GM18517 (cell line): Measurements from ENCODE around the gene CYP26B1.

Source experiments
- ATAC-seq: cut with Tn5 transposase; IDR thresholded peaks from one replicate; pipeline ENCODE4 v1.9.1; 2021; ENCODE audit warnings: mild to moderate bottlenecking, moderate library complexity; ENCODE audit not compliant: unreplicated experiment

Gene CYP26B1

DNA sequence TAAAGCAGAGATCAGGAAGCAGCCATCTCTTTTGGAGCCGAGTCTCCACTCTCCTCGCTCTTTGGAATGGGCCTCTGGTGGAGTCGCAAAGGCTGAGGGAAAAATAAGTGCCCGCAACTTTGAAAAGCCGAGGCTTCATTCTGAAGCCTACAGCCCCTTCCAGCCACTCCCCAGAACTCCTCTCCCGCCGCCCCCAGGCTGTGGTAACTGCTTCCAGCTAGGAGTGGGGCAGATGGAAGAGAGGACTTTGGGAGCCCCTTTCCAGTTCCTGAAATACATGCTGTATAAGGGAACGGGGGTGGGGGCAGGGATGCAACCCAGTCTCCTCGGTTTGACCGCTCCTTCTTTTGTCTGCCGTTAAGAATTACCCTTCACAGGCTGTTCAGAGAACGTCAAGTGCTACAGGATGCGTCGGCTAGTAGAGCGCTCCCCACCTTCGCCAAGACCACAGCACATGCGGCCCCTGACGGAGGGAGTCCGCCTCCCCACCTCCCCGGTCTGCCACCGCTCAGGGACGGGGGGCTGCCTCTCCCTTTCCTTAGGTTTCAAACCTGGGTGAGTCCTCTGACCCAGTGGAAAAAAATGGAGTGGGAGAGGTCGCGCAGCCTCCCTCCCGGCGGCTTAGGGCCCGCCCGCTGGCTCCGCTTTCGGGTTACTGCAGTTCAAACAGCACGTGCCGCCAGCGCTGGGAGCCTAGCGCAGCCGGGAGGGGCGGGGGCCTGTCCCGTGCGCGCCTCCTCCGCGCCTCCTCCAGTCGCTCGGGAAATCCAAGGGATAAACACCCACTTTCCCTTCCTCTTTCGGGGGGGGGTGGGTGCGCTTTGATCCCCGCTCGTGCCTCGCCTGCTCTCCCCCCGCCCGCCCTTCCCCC lies 4.9 kb downstream of the CYP26B1 start:
- no peak for ATAC-seq

- ATAC-seq: no peak
These were observed 5.7 kb downstream of the CYP26B1 start for GRCh38 chr2:72141881-72142451.

DNA sequence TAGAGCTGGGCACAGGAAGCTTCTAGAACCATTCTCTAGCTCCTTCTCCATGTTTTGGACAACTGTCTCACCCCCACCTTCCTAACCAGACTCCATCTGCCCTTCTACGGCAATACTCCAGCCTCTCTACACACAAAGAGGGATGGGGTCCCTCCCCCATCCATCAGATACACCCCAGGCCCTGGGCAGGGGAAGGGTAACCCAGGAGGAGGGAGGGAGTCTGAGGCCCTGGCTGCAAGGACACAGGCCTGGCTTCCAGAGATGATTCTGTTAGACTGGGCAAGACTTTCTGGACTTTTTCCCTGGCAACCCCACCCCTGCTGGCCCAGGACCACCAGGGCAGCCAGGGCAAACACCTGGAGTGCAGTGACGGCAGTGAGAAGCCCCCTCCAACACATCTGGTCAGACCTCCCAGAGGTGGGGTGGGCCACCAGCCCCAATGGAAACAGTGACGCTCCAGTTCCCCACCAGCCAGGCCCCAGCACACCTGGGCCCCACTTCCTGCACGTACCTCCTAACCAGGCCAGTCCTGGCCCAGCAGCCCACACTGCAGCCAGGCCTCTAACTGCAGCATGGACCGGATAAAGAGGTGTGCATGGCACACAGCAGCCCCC lies 6.5 kb downstream of the CYP26B1 start:
- no peak for ATAC-seq

DNA sequence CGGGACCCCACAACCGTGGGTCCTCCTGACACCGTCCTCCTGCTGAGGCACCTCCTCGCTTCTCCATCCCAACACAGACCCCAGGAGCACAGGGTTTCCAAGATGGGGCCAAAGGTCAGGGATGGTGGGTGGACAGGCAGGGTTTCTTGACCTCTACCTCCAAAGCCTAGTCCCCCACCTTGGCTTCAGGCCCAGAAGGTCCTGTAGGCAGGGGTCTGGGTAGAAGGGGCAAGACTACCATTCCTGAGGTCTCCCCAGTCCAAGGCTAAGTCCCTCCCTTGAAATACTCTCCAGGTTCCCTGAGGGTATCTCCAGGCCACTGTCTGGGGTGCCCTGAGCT lies 7.1 kb downstream of the CYP26B1 start:
- no peak for ATAC-seq

DNA sequence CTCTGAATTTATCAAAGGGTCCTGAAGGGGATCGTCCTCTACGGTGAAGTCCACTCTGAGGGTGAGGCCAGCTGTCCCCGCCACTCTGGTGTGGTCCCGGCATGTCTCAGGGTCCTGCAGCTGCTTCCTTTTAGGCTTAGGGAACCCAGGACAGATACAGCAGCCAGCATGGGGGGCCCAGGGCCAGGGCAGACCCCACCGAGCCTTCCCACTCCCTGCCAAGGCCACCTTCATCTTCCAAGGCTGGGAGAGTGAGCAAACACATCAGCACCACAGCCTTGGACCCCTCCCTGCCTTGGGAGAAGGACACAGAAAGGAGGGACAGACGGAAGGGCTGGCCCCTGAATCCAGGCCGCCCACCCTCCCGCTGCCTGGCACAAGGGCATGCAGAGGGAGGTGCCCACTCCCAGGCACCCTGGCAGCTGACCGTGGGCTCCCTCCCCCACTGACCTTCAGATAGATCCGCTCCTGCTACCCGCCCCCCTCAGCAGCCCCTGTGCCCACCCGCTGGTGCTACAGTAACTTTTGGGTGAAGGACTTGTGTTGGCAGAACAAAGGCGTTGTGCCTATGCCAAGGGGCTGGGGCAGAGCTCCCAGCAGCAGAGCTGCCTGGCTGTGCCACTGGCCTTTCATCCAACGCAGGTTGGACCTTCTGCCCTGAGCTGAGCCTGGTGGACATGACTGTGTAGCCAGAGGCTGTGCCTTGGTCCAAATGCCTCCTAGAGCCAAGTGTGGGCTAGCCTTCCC lies 7.6 kb downstream of the CYP26B1 start:
- no peak for ATAC-seq

GRCh38 chr2:72139471-72139873 lies 8.2 kb downstream of the CYP26B1 start:
- no peak for ATAC-seq

DNA sequence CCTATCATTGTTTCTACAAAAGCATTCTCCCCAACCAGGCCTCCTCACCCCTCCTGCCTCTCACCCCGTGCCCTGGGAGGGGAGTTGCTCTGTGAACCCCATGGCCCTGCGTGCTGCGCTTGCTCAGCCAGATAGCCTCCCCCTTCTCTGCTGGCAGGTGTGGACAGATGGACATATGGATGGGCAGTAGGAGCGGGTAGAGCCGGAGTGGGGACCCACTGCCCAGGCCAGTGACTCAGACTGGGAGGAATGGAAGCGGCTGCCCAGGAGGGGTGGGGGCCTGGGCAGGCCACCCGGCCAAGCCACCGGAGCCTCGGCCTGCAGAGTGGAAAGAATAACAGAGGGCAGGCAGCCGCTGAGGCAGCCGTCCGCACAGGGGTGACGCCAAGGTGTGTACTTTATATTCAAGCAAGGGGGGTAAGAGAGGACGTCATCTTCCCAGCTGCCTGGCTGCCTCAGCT lies 8.7 kb downstream of the CYP26B1 start:
- no peak for ATAC-seq

DNA sequence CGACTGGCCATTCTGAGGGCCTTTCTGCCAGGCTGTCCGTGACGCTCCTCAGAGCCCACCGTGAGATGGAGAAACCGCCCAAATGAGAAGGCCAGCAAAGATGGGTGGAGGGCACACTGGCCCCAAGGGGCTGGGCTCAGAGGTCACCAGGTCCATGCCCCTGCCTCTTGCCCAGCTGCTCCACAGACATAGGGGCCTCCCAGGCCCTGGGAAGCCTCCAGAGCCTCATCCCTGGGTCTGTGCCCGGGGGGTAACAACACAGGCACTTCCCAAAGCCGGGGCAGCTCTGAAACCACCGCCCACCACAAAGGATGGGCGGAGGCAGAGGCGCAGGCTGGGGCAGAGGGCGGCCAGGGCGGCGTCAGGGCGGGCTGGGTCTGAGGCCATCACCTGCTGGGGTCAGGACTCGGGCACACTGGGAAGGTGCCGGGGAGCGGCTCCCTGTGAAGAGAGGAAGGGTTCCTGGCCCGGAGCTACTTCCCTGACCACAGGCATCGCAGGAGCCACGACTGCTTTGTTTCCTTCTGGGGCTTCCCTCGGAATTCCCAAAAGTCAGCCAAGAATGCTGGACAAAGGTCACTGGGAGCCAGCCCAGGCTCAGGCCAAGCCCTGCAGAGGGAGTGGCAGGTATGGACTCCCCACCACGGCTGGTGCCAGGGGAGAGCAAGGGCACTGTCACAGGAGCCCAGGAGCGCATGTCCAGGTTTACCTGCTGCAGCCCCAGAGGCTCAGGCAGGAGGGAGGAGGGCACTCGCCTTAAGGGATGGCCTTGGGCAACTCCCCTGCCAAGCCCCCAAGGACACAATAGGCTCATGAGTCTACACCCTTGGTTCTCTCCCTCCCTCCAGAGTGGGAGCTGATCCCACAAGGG lies 9.4 kb downstream of the CYP26B1 start:
- no peak for ATAC-seq

- peak; percentile 72 for ATAC-seq
These were observed 10.1 kb downstream of the CYP26B1 start for GRCh38 chr2:72137498-72138010.

GRCh38 chr2:72136933-72137497 lies 10.6 kb downstream of the CYP26B1 start:
- ATAC-seq: no peak

DNA sequence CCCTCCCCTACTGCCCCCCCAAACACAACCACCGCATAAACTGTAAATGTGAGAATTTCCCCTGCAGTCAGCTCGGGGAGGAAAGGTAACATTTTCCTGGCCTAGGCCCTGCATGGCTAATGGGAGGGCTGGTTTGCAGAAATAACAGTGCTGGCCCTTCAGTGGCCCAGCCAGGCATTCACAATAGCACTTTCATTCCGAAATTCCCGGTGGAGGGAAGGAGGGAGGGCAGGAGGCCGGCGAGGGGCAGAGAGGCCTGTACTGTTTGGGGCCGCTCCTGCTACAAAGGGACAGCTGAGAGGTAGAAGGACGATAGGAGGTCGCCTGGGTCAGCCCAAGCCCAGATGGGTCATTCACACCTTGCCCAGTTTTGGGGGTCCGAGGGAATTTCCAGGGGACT lies 11.3 kb downstream of the CYP26B1 start:
- ATAC-seq: no peak

DNA sequence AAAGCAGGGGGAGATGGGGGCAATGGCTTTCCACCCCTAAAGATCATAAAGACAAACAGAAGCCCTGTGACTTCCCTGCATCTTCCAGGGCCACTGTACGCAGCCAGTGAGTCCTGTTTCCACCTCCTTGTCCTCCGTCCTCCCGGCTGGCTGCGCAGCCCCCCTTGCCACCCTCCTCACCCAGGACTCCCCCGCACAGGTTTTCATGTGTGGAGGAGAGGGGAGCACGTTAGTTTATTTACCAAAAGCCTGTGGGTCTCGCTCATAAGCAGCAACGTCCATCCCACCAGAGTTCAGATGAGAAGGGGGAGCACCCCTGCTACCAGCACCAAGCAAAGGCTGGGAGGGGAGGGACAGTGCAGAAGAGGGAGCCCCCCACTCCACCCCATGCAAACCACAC lies 11.7 kb downstream of the CYP26B1 start:
- no peak for ATAC-seq

DNA sequence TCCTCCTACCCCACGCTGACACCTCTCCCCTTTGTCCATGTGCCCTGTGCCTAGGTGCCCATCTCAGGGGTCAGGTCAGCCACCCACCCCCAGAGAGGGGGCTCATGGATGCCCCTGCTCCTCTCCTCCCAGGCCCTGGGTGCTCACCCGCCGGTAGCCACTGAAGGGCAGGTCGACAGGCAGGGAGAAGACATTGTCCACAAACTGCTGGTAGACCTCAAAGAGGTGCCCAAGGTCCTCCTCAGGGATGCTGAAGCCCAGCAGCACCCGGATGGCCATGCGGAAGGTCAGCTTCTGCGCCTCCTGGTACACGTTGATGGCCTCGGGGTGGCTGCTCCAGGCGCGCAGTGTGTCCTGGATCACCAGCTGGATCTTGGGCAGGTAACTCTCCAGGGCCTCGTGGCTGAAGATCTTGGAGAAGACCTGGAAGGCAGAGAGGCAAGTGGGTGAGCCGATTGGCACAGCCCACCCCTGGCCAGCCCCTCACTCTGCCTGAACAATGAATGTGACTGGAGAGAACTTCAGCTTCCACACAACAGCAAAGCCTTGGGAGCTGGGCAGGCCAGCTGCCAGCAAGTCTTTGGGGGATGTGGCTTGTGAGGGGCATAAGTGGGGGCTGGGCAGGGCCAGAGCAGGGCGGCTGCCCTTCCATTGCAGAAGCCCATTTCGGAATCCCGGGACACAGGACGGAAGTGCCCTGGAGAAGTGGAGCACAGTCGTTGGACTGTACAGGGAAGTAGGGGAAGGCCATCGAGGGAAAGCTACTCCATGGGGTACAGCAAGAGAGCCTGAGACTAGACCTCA lies 12.5 kb downstream of the CYP26B1 start:
- ATAC-seq: no peak

- ATAC-seq: no peak
These were observed 13.2 kb downstream of the CYP26B1 start for GRCh38 chr2:72134408-72134996.

DNA sequence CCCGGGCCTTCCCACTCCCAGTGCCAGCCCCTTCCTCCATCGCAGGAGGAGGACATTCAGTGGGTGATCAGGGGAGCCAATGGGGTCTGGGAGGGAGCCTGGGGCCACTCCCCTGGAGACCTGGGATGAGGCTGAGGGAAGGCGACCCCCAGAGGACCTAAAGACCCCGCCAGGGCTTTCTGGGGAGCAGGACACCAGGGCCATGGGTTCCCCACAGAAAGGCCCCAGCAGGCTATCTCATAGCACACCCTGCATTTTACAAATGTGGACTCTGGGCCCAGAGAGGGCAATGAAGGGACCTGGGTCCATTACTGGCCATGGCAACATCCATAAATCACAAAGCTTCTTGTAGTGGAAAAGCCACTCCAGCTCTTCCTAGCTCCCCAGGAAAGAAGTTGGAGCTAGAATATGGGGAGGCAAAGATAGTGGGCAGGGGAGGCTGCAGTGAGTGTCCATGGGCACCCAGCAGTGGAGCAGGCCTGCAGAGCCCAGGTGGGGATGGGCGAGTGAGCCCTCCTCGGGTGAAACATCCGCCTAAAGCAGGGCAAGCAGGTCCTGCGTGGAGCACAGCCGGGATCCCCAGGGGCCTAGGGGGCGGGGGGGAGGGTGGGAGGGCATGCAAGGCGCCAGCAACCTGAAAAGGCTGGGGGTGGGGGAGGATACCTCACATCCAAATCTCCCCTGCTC lies 13.8 kb downstream of the CYP26B1 start:
- ATAC-seq: no peak

GRCh38 chr2:72132981-72133720 lies 14.5 kb downstream of the CYP26B1 start:
- no peak for ATAC-seq
